ENCODE measurements around the gene NFKBIE. TPM values are rescaled to one million over a fixed set of nuclear protein-coding genes. Genes with fewer than 3 reads are reported as not detected.
A peak's percentile ranks its signal among the peaks of the same experiment; 100 is the strongest.

Gene NFKBIE
- polyA plus RNA-seq, 1 donor from 2014 or later, result 16.8 TPM

GRCh38 chr6:44222486-44223318 is 42.6 kb downstream of the NFKBIE start:
- peak overlapping the region; percentile 39 for H3K4me2 ChIP-seq (ENCODE audit: low read length)
- no peaks in the 10 kb centered on the region for H3K36me3 ChIP-seq (ENCODE audit: insufficient read depth, low read length)
- H3K79me2 ChIP-seq (replicated peaks; ENCODE audit: insufficient read depth, low read length), result peaks cover 3% of the 10 kb centered on the region
- no peaks in the 10 kb centered on the region for H3F3A ChIP-seq (ENCODE audit: insufficient read depth, low read length, poor library complexity, severe bottlenecking)
- peak overlapping the region; percentile 9 for H3K27ac ChIP-seq (ENCODE audit: low read length)
- H3K9ac ChIP-seq (ENCODE audit: low read length), result peak overlapping the region; percentile 50
- H2AFZ ChIP-seq (ENCODE audit: low read depth, low read length), result peak overlapping the region; percentile 54
- no peaks in the 10 kb centered on the region for H3K9me2 ChIP-seq (ENCODE audit: insufficient read depth, low read length)
- peaks cover 4% of the 10 kb centered on the region for H3K27me3 ChIP-seq (ENCODE audit: insufficient read depth, low read depth, low read length)
- peak overlapping the region; percentile 77 for H3K4me3 ChIP-seq (ENCODE audit: low read length)
- no peaks in the 10 kb centered on the region for H4K20me1 ChIP-seq (ENCODE audit: insufficient read depth)
- H3K9me3 ChIP-seq (ENCODE audit: low read length), result no peaks in the 10 kb centered on the region
- TF ChIP-seq RAD21 (conservative IDR thresholded peaks at IDR 0.05), result no peak
- TF ChIP-seq REST (IDR thresholded peaks at IDR 0.05; ENCODE audit: borderline replicate concordance), result peak; percentile 42

GRCh38 chr6:44221961-44222335 is 43.4 kb downstream of the NFKBIE start:
- no peaks in the 10 kb centered on the region for H3F3A ChIP-seq (ENCODE audit: insufficient read depth, low read length, poor library complexity, severe bottlenecking)
- H3K9me3 ChIP-seq (ENCODE audit: low read length), result no peaks in the 10 kb centered on the region
- H2AFZ ChIP-seq (ENCODE audit: low read depth, low read length), result no peak overlapping the region
- TF ChIP-seq CTCF (IDR thresholded peaks at IDR 0.05; ENCODE audit: poor library complexity, severe bottlenecking) (no peak), RAD21 (conservative IDR thresholded peaks at IDR 0.05) (no peak), REST (IDR thresholded peaks at IDR 0.05; ENCODE audit: borderline replicate concordance) (no peak), SMC3 (conservative IDR thresholded peaks at IDR 0.05; ENCODE audit: poor library complexity) (no peak), POLR2AphosphoS5 (IDR thresholded peaks at IDR 0.05) (no peak), EP300 (conservative IDR thresholded peaks at IDR 0.05; ENCODE audit: poor library complexity, severe bottlenecking) (no peak), EZH2 (IDR thresholded peaks at IDR 0.05; ENCODE audit: borderline replicate concordance, insufficient read depth, low read length, poor library complexity, severe bottlenecking) (no peak), TAF1 (IDR thresholded peaks at IDR 0.05; ENCODE audit: low read depth) (no peak), MXI1 (conservative IDR thresholded peaks at IDR 0.05; ENCODE audit: poor library complexity, severe bottlenecking) (no peak)
- no peak overlapping the region for H3K4me3 ChIP-seq (ENCODE audit: low read length)
- peaks cover 4% of the 10 kb centered on the region for H3K27me3 ChIP-seq (ENCODE audit: insufficient read depth, low read depth, low read length)
- H3K9ac ChIP-seq (ENCODE audit: low read length), result no peak overlapping the region
- H3K9me2 ChIP-seq (ENCODE audit: insufficient read depth, low read length), result no peaks in the 10 kb centered on the region
- H3K36me3 ChIP-seq (ENCODE audit: insufficient read depth, low read length), result no peaks in the 10 kb centered on the region
- H3K79me2 ChIP-seq (replicated peaks; ENCODE audit: insufficient read depth, low read length), result peaks cover 3% of the 10 kb centered on the region
- no peaks in the 10 kb centered on the region for H4K20me1 ChIP-seq (ENCODE audit: insufficient read depth)
- no peak overlapping the region for H3K4me2 ChIP-seq (ENCODE audit: low read length)
- H3K27ac ChIP-seq (ENCODE audit: low read length), result no peak overlapping the region
